Measurements from ENCODE around the gene ARHGEF6.

GRCh38 chrX:136754651-136755050, 26.1 kb downstream of the ARHGEF6 start:
- TF ChIP-seq CTCF (IDR thresholded peaks at IDR 0.05) (no peak), POLR2A (IDR thresholded peaks at IDR 0.05) (no peak)

All from right lobe of liver (tissue), 4 donors.